Measurements from ENCODE around the gene MOB3B.

Gene MOB3B

DNA sequence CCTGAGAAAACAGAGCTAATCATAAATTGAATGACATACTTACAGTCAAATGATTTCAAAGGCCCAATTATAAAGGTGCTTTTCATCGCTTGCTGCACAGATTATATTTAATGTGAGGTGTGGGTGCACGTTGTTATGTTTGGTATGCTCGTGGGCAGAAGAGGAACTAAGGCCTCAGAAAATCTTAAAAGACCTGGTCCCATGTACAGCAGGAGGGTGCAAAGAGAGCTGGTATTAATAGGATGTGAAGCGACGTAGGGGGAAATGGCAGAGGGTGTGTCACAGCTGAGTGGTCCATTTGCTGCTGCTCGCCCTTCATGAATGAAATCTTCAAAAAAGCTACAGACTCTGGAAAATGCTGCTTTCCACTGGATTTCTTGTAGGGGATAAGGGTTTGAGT lies 46.0 kb downstream of the MOB3B start:
- H3K4me2 ChIP-seq (ENCODE audit: low read length): no peak overlapping the region
- H3K27ac ChIP-seq (ENCODE audit: low read depth, low read length, poor library complexity, severe bottlenecking): no peak overlapping the region

DNA sequence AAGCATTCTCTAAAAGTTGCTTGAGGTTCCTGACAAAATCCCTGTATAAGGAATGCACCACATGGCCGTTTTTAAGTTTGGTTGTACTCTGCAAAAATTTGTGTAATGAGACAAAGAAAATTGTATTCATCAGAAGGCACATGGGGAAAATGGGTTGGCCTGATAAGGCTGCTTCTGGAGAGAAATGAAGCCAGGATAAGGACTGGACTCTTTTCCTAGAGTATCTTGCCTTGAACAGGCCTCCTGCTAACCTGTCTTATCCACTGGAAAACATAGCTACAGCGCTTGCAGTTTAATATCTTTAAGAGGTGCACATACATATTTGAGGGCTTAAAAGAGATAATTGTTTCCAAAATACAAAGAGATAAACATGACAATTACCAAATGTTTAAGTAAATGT lies 46.9 kb downstream of the MOB3B start:
- Histone ChIP-seq H3K27me3 (ENCODE audit: insufficient read depth, low read length) (no peaks in the 10 kb centered on the region), H3K9me2 (ENCODE audit: low read depth, low read length) (no peaks in the 10 kb centered on the region), H4K20me1 (ENCODE audit: insufficient read depth, low read length) (no peaks in the 10 kb centered on the region), H3F3A (ENCODE audit: insufficient read depth, low read length) (no peaks in the 10 kb centered on the region), H3K79me2 (ENCODE audit: insufficient read depth, low read length) (no peaks in the 10 kb centered on the region), H3K4me3 (ENCODE audit: low read depth, low read length, poor library complexity, severe bottlenecking) (no peak overlapping the region), H3K27ac (ENCODE audit: low read depth, low read length, poor library complexity, severe bottlenecking) (no peak overlapping the region), H3K9ac (ENCODE audit: low read length) (no peak overlapping the region), H3K4me2 (ENCODE audit: low read length) (no peak overlapping the region), H2AFZ (ENCODE audit: low read length) (no peak overlapping the region), H3K4me1 (ENCODE audit: insufficient read depth, low read length, severe bottlenecking) (no peaks in the 10 kb centered on the region), H3K36me3 (ENCODE audit: insufficient read depth, low read length) (no peaks in the 10 kb centered on the region), H3K9me3 (ENCODE audit: low read length) (no peaks in the 10 kb centered on the region)
- TF ChIP-seq, protein P1, sequence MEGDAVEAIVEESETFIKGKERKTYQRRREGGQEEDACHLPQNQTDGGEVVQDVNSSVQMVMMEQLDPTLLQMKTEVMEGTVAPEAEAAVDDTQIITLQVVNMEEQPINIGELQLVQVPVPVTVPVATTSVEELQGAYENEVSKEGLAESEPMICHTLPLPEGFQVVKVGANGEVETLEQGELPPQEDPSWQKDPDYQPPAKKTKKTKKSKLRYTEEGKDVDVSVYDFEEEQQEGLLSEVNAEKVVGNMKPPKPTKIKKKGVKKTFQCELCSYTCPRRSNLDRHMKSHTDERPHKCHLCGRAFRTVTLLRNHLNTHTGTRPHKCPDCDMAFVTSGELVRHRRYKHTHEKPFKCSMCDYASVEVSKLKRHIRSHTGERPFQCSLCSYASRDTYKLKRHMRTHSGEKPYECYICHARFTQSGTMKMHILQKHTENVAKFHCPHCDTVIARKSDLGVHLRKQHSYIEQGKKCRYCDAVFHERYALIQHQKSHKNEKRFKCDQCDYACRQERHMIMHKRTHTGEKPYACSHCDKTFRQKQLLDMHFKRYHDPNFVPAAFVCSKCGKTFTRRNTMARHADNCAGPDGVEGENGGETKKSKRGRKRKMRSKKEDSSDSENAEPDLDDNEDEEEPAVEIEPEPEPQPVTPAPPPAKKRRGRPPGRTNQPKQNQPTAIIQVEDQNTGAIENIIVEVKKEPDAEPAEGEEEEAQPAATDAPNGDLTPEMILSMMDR (IDR thresholded peaks at IDR 0.05; ENCODE audit: low read length): no peak
- TF ChIP-seq EZH2 (IDR thresholded peaks at IDR 0.05; ENCODE audit: borderline replicate concordance, low read length): no peak

More for the DNA sequence above, 46.0 kb downstream of the MOB3B start:
- H2AFZ ChIP-seq (ENCODE audit: low read length): no peak overlapping the region
- H4K20me1 ChIP-seq (ENCODE audit: insufficient read depth, low read length): no peaks in the 10 kb centered on the region
- no peak overlapping the region for H3K4me3 ChIP-seq (ENCODE audit: low read depth, low read length, poor library complexity, severe bottlenecking)
- H3K9me3 ChIP-seq (ENCODE audit: low read length): no peaks in the 10 kb centered on the region
- no peaks in the 10 kb centered on the region for H3K9me2 ChIP-seq (ENCODE audit: low read depth, low read length)
- no peaks in the 10 kb centered on the region for H3K36me3 ChIP-seq (ENCODE audit: insufficient read depth, low read length)
- no peaks in the 10 kb centered on the region for H3K79me2 ChIP-seq (ENCODE audit: insufficient read depth, low read length)
- no peaks in the 10 kb centered on the region for H3K27me3 ChIP-seq (ENCODE audit: insufficient read depth, low read length)
- H3F3A ChIP-seq (ENCODE audit: insufficient read depth, low read length): no peaks in the 10 kb centered on the region
- no peak overlapping the region for H3K9ac ChIP-seq (ENCODE audit: low read length)
- H3K4me1 ChIP-seq (ENCODE audit: insufficient read depth, low read length, severe bottlenecking): no peaks in the 10 kb centered on the region
- TF ChIP-seq EZH2 (IDR thresholded peaks at IDR 0.05; ENCODE audit: borderline replicate concordance, low read length): no peak
- TF ChIP-seq, protein P1 (IDR thresholded peaks at IDR 0.05; ENCODE audit: low read length): no peak

DNA sequence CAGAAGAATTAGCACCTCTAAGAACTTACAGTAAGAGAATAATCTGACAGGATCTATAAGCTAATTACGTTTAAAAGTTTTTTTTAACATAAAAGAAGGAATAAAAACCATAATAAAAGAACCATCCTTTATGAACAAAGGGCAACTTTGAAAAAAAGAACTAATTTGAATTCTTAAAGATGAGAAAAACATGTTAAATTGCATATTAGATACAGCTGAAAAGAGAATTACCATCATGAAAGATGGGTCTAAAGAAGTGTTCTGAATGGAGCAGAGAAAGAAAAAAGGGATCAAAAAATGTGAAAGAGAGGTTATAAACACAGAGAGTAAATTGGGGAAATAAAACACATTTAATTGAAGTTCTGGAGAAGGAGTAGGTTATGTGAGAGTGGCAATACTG lies 51.3 kb downstream of the MOB3B start:
- no peak for TF ChIP-seq EZH2 (IDR thresholded peaks at IDR 0.05; ENCODE audit: borderline replicate concordance, low read length)
- TF ChIP-seq, protein P1 (IDR thresholded peaks at IDR 0.05; ENCODE audit: low read length): no peak
- H3K9me2 ChIP-seq (ENCODE audit: low read depth, low read length): no peaks in the 10 kb centered on the region
- H3K9ac ChIP-seq (ENCODE audit: low read length): no peak overlapping the region
- no peak overlapping the region for H3K4me3 ChIP-seq (ENCODE audit: low read depth, low read length, poor library complexity, severe bottlenecking)
- no peaks in the 10 kb centered on the region for H3K4me1 ChIP-seq (ENCODE audit: insufficient read depth, low read length, severe bottlenecking)
- H3K36me3 ChIP-seq (ENCODE audit: insufficient read depth, low read length): no peaks in the 10 kb centered on the region
- H3F3A ChIP-seq (ENCODE audit: insufficient read depth, low read length): no peaks in the 10 kb centered on the region
- H2AFZ ChIP-seq (ENCODE audit: low read length): no peak overlapping the region
- no peaks in the 10 kb centered on the region for H3K9me3 ChIP-seq (ENCODE audit: low read length)
- no peak overlapping the region for H3K27ac ChIP-seq (ENCODE audit: low read depth, low read length, poor library complexity, severe bottlenecking)
- no peaks in the 10 kb centered on the region for H4K20me1 ChIP-seq (ENCODE audit: insufficient read depth, low read length)
- no peaks in the 10 kb centered on the region for H3K79me2 ChIP-seq (ENCODE audit: insufficient read depth, low read length)
- no peaks in the 10 kb centered on the region for H3K27me3 ChIP-seq (ENCODE audit: insufficient read depth, low read length)
- H3K4me2 ChIP-seq (ENCODE audit: low read length): no peak overlapping the region
